ENCODE data around the gene TRAF7. TPM values are rescaled to one million over a fixed set of nuclear protein-coding genes. Genes with fewer than 3 reads are reported as not detected.

The TRAF7 gene
- total RNA-seq, 1 donor from 2014 or later, result 83.9 TPM

- DNase-seq (ENCODE audit: low read depth), result no peak
- H3K36me3 ChIP-seq (ENCODE audit: control insufficient read depth, insufficient read depth, low read length), result peaks cover 8% of the 10 kb centered on the region
- peak overlapping the region; percentile 30 for H3K4me3 ChIP-seq (ENCODE audit: low read depth, low read length)
- TF ChIP-seq CTCF (IDR thresholded peaks at IDR 0.05; ENCODE audit: insufficient read depth, low read length, poor library complexity, severe bottlenecking), result no peak
- H3K27me3 ChIP-seq (ENCODE audit: control insufficient read depth, insufficient read depth, low read length), result no peaks in the 10 kb centered on the region
Observed at GRCh38 chr16:2148714-2149629, 6.6 kb upstream of the TRAF7 start.

- no peaks in the 10 kb centered on the region for H3K27me3 ChIP-seq (ENCODE audit: control insufficient read depth, insufficient read depth, low read length)
- H3K4me3 ChIP-seq (ENCODE audit: low read depth, low read length), result no peak overlapping the region
- DNase-seq (ENCODE audit: low read depth), result no peak
- TF ChIP-seq CTCF (IDR thresholded peaks at IDR 0.05; ENCODE audit: insufficient read depth, low read length, poor library complexity, severe bottlenecking), result no peak
- H3K36me3 ChIP-seq (ENCODE audit: control insufficient read depth, insufficient read depth, low read length), result peaks cover 8% of the 10 kb centered on the region
Observed at GRCh38 chr16:2149630-2150417, 5.8 kb upstream of the TRAF7 start.

- DNase-seq (ENCODE audit: low read depth), result no peak
- TF ChIP-seq CTCF (IDR thresholded peaks at IDR 0.05; ENCODE audit: insufficient read depth, low read length, poor library complexity, severe bottlenecking), result peak; percentile 4
- peaks cover 8% of the 10 kb centered on the region for H3K36me3 ChIP-seq (ENCODE audit: control insufficient read depth, insufficient read depth, low read length)
- H3K27me3 ChIP-seq (ENCODE audit: control insufficient read depth, insufficient read depth, low read length), result no peaks in the 10 kb centered on the region
- H3K4me3 ChIP-seq (ENCODE audit: low read depth, low read length), result no peak overlapping the region
Observed at GRCh38 chr16:2150418-2151187, 5.0 kb upstream of the TRAF7 start.

- no peak for DNase-seq (ENCODE audit: low read depth)
- Histone ChIP-seq H3K27me3 (ENCODE audit: control insufficient read depth, insufficient read depth, low read length) (no peaks in the 10 kb centered on the region), H3K4me3 (ENCODE audit: low read depth, low read length) (no peak overlapping the region), H3K36me3 (ENCODE audit: control insufficient read depth, insufficient read depth, low read length) (peaks cover 8% of the 10 kb centered on the region)
- no peak for TF ChIP-seq CTCF (IDR thresholded peaks at IDR 0.05; ENCODE audit: insufficient read depth, low read length, poor library complexity, severe bottlenecking)
Observed at GRCh38 chr16:2151188-2152091, 4.1 kb upstream of the TRAF7 start.

Data from kidney epithelial cell (primary cell).